A673 (cell line): Measurements from ENCODE around the gene ARHGAP44.
A peak's percentile ranks its signal among the peaks of the same experiment; 100 is the strongest.

Experiments
- CTCF ChIP-seq: fragments of 300-800, 200-600 bp; sonication (generic); conservative IDR thresholded peaks from 2 replicates; pipeline ENCODE4 v1.5.1; 2017; ENCODE audit warnings: low read depth, mild to moderate bottlenecking, antibody characterized with exemption, low read length, moderate library complexity, mixed read lengths
- EZH2 ChIP-seq: fragments of 200-600 bp; sonication (generic); IDR thresholded peaks from 2 replicates; pipeline ENCODE4 v1.6.1; 2017; ENCODE audit warnings: borderline replicate concordance, low read depth, mild to moderate bottlenecking, mixed read lengths, antibody characterized with exemption, low read length; ENCODE audit not compliant: poor library complexity, severe bottlenecking

- TF ChIP-seq CTCF (peak; percentile 84), EZH2 (no peak)
Measured at GRCh38 chr17:13030459-13031300, 241.4 kb downstream of the ARHGAP44 start.
